PC-3 (cell line): ENCODE results near the gene RPS5.

Experiments used
- CTCF ChIP-seq: fragments of 300-600 bp; sonication (generic); conservative IDR thresholded peaks from 2 replicates; pipeline ENCODE4 v1.5.1; 2017; ENCODE audit warnings: antibody characterized with exemption, low read depth, mild to moderate bottlenecking, low read length
- EZH2 ChIP-seq: fragments of 300-600 bp; sonication (generic); IDR thresholded peaks from one replicate; pipeline ENCODE4 v1.6.1; 2017; ENCODE audit warnings: antibody characterized with exemption, mild to moderate bottlenecking, low read length; ENCODE audit not compliant: unreplicated experiment
- EZH2phosphoT487 ChIP-seq: fragments of 300-600 bp; sonication (generic); IDR thresholded peaks from 2 replicates; pipeline ENCODE4 v1.6.1; 2018; ENCODE audit warnings: mild to moderate bottlenecking, antibody characterized with exemption, low read length, borderline replicate concordance

- no peak for TF ChIP-seq CTCF
- TF ChIP-seq EZH2, result no peak
- no peak for TF ChIP-seq EZH2phosphoT487
Observed at GRCh38 chr19:58380037-58380661, 6.9 kb upstream of the RPS5 start.
